Suprapubic skin (tissue), 4 donors: ENCODE measurements around the gene ZNF507. TPM values are rescaled to one million over a fixed set of nuclear protein-coding genes. Genes with fewer than 3 reads are reported as not detected.

Experiments used
- DNase-seq, 2 donors: peaks; one replicate each; pipeline ENCODE4 v3.0.0-alpha.2; 2019; ENCODE audit warnings: low spot score in 2 of 2
- H3K27ac ChIP-seq: fragments of 200-600 bp; sonication (generic); one replicate; pipeline ENCODE4 v1.5.1; 2019
- H3K27me3 ChIP-seq: fragments of 200-600 bp; sonication (generic); one replicate; pipeline ENCODE4 v1.5.1; 2019
- H3K36me3 ChIP-seq: fragments of 200-600 bp; sonication (generic); one replicate; pipeline ENCODE4 v1.5.1; 2019
- H3K4me1 ChIP-seq: fragments of 200-600 bp; sonication (generic); one replicate; pipeline ENCODE4 v1.5.1; 2019
- H3K4me3 ChIP-seq: fragments of 200-600 bp; sonication (generic); one replicate; pipeline ENCODE4 v1.5.1; 2019; ENCODE audit warnings: mild to moderate bottlenecking
- H3K9me3 ChIP-seq: fragments of 200-600 bp; sonication (generic); one replicate; pipeline ENCODE4 v1.5.1; 2019
- EP300 ChIP-seq: sonication (generic); formaldehyde crosslinking; IDR thresholded peaks from one replicate; pipeline ENCODE4 v1.6.1; 2017; ENCODE audit warnings: antibody characterized with exemption
- POLR2A ChIP-seq, 2 donors: fragments of 450-650 bp; IDR thresholded peaks; one replicate each; pipeline ENCODE4 v1.6.1; 2017; ENCODE audit warnings: antibody characterized with exemption in 2 of 2, mild to moderate bottlenecking in 2 of 2, moderate library complexity in 2 of 2
- POLR2AphosphoS5 ChIP-seq, 3 donors: sonication (generic); formaldehyde crosslinking; IDR thresholded peaks; one replicate each; pipeline ENCODE4 v1.6.1; 2017; ENCODE audit warnings: antibody characterized with exemption in 3 of 3
- WGBS: methylation state at CpG from one replicate; pipeline ENCODE4 v1.1.5; 2018; 5-methylcytosine and 5-hydroxymethylcytosine counted together
- total RNA-seq, 4 donors: library from RNA; depleted of rRNA; stranded (reverse); fragments of >200 nt; gene quantifications; one replicate each; pipeline ENCODE4 v1.1.0, GENCODE V29; 2016
- TF ChIP-seq, protein P1 (sequence below), 2 donors: fragments of 200-600 bp in 1 of 2; fragments of 450-650 bp in 1 of 2; sonication (generic) in 1 of 2; IDR thresholded peaks; one replicate each; pipeline ENCODE4 v1.5.1; 2016 to 2019; ENCODE audit warnings: antibody characterized with exemption in 2 of 2, mild to moderate bottlenecking in 1 of 2, moderate library complexity in 1 of 2

ZNF507 gene
- total RNA-seq, 4 donors from 2014 or later: 11.2 to 34.0 (median 18.1) TPM

DNA sequence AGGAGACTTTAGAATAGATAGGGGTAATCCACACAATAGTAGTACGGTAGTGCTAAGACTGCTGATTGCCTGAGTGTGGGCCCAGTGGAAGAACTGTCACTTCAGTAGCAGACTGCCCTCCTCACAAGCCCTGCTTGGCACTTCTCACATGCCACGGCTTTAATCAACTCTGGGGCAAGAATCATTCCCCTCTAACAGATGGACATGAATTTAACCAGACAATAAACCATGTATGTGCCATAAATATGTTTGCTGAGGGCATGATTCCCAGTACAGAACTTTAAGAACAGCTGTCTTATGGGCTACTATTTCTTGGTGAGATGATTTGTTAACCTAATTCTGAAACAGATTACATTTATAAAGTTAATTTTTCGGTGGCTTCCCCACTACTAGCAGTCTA is 82.1 kb downstream of the ZNF507 start:
- no peaks in the 10 kb centered on the region for H3K27me3 ChIP-seq
- H3K27ac ChIP-seq: no peak overlapping the region
- no peak for DNase-seq
- peaks cover 5% of the 10 kb centered on the region for H3K36me3 ChIP-seq
- 85% methylated on average over 3 of the region's 3 CpGs for WGBS
- no peaks in the 10 kb centered on the region for H3K9me3 ChIP-seq
- no peak overlapping the region for H3K4me3 ChIP-seq
- H3K4me1 ChIP-seq: no peaks in the 10 kb centered on the region
- no peak for TF ChIP-seq POLR2AphosphoS5 (IDR thresholded peaks at IDR 0.05)
- no peak for TF ChIP-seq POLR2A (IDR thresholded peaks at IDR 0.05)
- TF ChIP-seq, protein P1, sequence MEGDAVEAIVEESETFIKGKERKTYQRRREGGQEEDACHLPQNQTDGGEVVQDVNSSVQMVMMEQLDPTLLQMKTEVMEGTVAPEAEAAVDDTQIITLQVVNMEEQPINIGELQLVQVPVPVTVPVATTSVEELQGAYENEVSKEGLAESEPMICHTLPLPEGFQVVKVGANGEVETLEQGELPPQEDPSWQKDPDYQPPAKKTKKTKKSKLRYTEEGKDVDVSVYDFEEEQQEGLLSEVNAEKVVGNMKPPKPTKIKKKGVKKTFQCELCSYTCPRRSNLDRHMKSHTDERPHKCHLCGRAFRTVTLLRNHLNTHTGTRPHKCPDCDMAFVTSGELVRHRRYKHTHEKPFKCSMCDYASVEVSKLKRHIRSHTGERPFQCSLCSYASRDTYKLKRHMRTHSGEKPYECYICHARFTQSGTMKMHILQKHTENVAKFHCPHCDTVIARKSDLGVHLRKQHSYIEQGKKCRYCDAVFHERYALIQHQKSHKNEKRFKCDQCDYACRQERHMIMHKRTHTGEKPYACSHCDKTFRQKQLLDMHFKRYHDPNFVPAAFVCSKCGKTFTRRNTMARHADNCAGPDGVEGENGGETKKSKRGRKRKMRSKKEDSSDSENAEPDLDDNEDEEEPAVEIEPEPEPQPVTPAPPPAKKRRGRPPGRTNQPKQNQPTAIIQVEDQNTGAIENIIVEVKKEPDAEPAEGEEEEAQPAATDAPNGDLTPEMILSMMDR (IDR thresholded peaks at IDR 0.05): no peak
- no peak for TF ChIP-seq EP300

DNA sequence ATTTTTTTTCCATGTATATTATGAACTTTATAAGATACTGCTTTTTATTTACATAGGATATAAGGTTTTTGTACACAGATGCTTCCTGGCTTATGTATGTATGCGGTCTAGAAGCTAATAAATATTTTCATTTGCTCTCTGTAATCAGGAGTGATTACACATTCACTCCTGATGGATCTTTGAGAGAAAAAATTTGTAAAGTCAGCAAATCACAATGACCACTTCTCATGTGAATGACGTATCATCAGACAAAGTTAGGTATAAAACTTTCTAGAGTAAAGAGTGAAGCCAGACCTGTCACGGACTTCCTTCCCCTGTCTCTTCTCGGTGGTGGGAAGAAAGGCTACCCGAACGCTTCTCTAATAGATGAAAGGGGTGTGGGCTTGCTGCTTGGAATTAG is 91.3 kb downstream of the ZNF507 start:
- Histone ChIP-seq H3K4me3 (no peak overlapping the region), H3K9me3 (no peaks in the 10 kb centered on the region), H3K27me3 (no peaks in the 10 kb centered on the region), H3K36me3 (peaks cover 24% of the 10 kb centered on the region), H3K4me1 (no peaks in the 10 kb centered on the region), H3K27ac (no peak overlapping the region)
- no peak for DNase-seq
- TF ChIP-seq EP300: no peak
- TF ChIP-seq, protein P1 (IDR thresholded peaks at IDR 0.05): no peak
- no peak for TF ChIP-seq POLR2A (IDR thresholded peaks at IDR 0.05)
- TF ChIP-seq POLR2AphosphoS5 (IDR thresholded peaks at IDR 0.05): no peak
- 96% methylated on average over 6 of the region's 6 CpGs for WGBS

DNA sequence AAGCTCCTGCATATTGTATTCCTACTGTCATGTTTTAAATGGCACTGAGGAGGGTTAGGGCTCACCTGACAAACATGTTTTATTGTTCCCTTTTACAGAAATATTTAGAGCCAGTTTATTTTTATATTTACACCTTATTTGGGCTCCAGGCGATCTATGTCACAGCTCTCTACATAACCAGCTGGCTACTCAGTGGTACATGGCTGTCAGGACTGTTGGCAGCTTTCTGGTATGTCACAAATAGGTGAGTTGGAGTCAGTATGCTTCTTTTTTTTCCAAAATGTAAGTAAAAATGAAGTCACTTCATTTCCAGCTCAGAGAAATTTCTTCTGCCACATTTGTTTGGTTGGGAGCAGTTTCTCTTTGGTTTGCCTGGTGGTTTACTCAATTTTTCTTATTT is 91.7 kb downstream of the ZNF507 start:
- H3K4me3 ChIP-seq: no peak overlapping the region
- DNase-seq: no peak
- H3K4me1 ChIP-seq: no peaks in the 10 kb centered on the region
- no peaks in the 10 kb centered on the region for H3K27me3 ChIP-seq
- H3K27ac ChIP-seq: no peak overlapping the region
- H3K36me3 ChIP-seq: peaks cover 26% of the 10 kb centered on the region
- no peaks in the 10 kb centered on the region for H3K9me3 ChIP-seq
- WGBS: 96% methylated on average over 1 of the region's 1 CpG
- no peak for TF ChIP-seq POLR2AphosphoS5 (IDR thresholded peaks at IDR 0.05)
- TF ChIP-seq EP300: no peak
- TF ChIP-seq, protein P1 (IDR thresholded peaks at IDR 0.05): no peak
- no peak for TF ChIP-seq POLR2A (IDR thresholded peaks at IDR 0.05)

Other genes starting within 250 kb of the ZNF507 start
- gene DPY19L3, start 60.2 kb downstream of the ZNF507 start, total RNA-seq: 10 to 100 TPM; 10.1 to 32.0 (median 15.2) TPM
- gene PDCD5, start 235.6 kb downstream of the ZNF507 start, total RNA-seq: 10 to 100 TPM; 60.1 to 93.0 (median 68.3) TPM